B cell (primary cell): ENCODE data around the gene ENTHD1. TPM values are rescaled to one million over a fixed set of nuclear protein-coding genes. Genes with fewer than 3 reads are reported as not detected.

ENCODE experiments used
- ATAC-seq: fragments of 200-7000 bp; cut with Tn5 transposase; one replicate; pipeline ENCODE4 v1.10.0; 2021; ENCODE audit warnings: low read depth, mild to moderate bottlenecking, moderate number of reproducible peaks, moderate library complexity
- CTCF ChIA-PET: fragments of 350-600 bp; sonication (Branson Sonifier 250); formaldehyde crosslinking; loops from one replicate; lab custom pipeline; 2021; ENCODE audit warnings: antibody characterized with exemption, inconsistent platforms; lab: Charles Lee
- POLR2A ChIA-PET: fragments of 350-600 bp; sonication (Branson Sonifier 250); formaldehyde crosslinking; loops from one replicate; lab custom pipeline; 2021; ENCODE audit warnings: antibody characterized with exemption; lab: Charles Lee
- DNase-seq: peaks from one replicate; pipeline ENCODE4 v3.0.0; 2013
- H2AFZ ChIP-seq: 2 replicates; pipeline ENCODE4 v1.6.1; 2012; ENCODE audit warnings: mild to moderate bottlenecking, low read depth, low read length; ENCODE audit not compliant: insufficient read depth, poor library complexity, severe bottlenecking
- H3K27ac ChIP-seq, 2 donors: 1 replicate in 1 of 2; 2 replicates in 1 of 2; pipeline ENCODE4 v1.5.1; 2012 to 2013; ENCODE audit warnings: low read length in 2 of 2, mild to moderate bottlenecking in 2 of 2, moderate library complexity in 1 of 2
- H3K27me3 ChIP-seq, 4 experiments: fragments of 200-600 bp in 1 of 4; sonication (generic) in 1 of 4; replicated peaks in 1 of 4; 1 replicate in 2 of 4; 2 replicates in 2 of 4; pipeline versions ENCODE4 v1.6.1 to v1.7.0; 2013 to 2016; ENCODE audit warnings: low read length in 3 of 4, mild to moderate bottlenecking in 2 of 4, mixed read lengths in 1 of 4, moderate library complexity in 1 of 4; ENCODE audit not compliant: insufficient read depth in 4 of 4, control insufficient read depth in 3 of 4; ENCODE audit errors: control extremely low read depth in 1 of 4
- H3K36me3 ChIP-seq, 2 experiments: replicated peaks in 1 of 2; 1 replicate in 1 of 2; 2 replicates in 1 of 2; pipeline versions ENCODE4 v1.6.1 to v1.7.1; 2013; ENCODE audit warnings: low read length in 1 of 2; ENCODE audit not compliant: insufficient read depth in 2 of 2, control insufficient read depth in 1 of 2; ENCODE audit errors: control extremely low read depth in 1 of 2, extremely low read depth in 1 of 2
- H3K4me1 ChIP-seq, 2 donors: fragments of 200-600 bp in 1 of 2; sonication (generic) in 1 of 2; 1 replicate in 1 of 2; 2 replicates in 1 of 2; pipeline versions ENCODE4 v1.5.1 to v1.6.1; 2013 to 2017; ENCODE audit warnings: low read length in 2 of 2; ENCODE audit not compliant: control insufficient read depth in 2 of 2, insufficient read depth in 2 of 2
- H3K4me2 ChIP-seq: replicated peaks from 2 replicates; pipeline ENCODE3; 2012; ENCODE audit warnings: mild to moderate bottlenecking, low read depth, low read length; ENCODE audit not compliant: poor library complexity, severe bottlenecking
- H3K4me3 ChIP-seq, 5 experiments: fragments of 200-600 bp in 1 of 5; sonication (generic) in 1 of 5; 1 replicate in 3 of 5; 2 replicates in 2 of 5; pipeline versions ENCODE4 v1.5.1 to v1.7.0; 2011 to 2016; ENCODE audit warnings: low read length in 4 of 5, mild to moderate bottlenecking in 4 of 5, low read depth in 2 of 5, control low read depth in 1 of 5, moderate library complexity in 1 of 5; ENCODE audit not compliant: insufficient read depth in 1 of 5; ENCODE audit errors: control extremely low read depth in 1 of 5, extremely low read depth in 1 of 5
- H3K79me2 ChIP-seq: fragments of 200-600 bp; sonication (generic); one replicate; pipeline ENCODE4 v1.6.0; 2016; ENCODE audit warnings: low read length; ENCODE audit not compliant: control insufficient read depth, insufficient read depth
- H3K9ac ChIP-seq: fragments of 200-600 bp; sonication (generic); 2 replicates; pipeline ENCODE4 v1.6.1; 2017; ENCODE audit warnings: mild to moderate bottlenecking, low read length, moderate library complexity
- H3K9me3 ChIP-seq, 3 donors: one replicate each; pipeline versions ENCODE4 v1.6.1 to v1.7.1; 2013; ENCODE audit warnings: low read length in 2 of 3; ENCODE audit not compliant: control insufficient read depth in 2 of 3, insufficient read depth in 1 of 3; ENCODE audit errors: control extremely low read depth in 1 of 3
- H4K20me1 ChIP-seq: 2 replicates; pipeline ENCODE4 v1.6.0; 2012; ENCODE audit warnings: mild to moderate bottlenecking, low read length; ENCODE audit not compliant: insufficient read depth, control insufficient read depth, poor library complexity, severe bottlenecking
- H3K27ac Mint-ChIP-seq: one replicate; pipeline ENCODE4 v1.8.0; 2021; ENCODE audit warnings: mixed read lengths
- H3K27me3 Mint-ChIP-seq: one replicate; pipeline ENCODE4 v1.8.0; 2021; ENCODE audit warnings: mixed read lengths
- H3K4me1 Mint-ChIP-seq: one replicate; pipeline ENCODE4 v1.8.0; 2021; ENCODE audit warnings: mixed read lengths
- H3K4me3 Mint-ChIP-seq: one replicate; pipeline ENCODE4 v1.8.0; 2021; ENCODE audit warnings: mixed read lengths
- H3K9me3 Mint-ChIP-seq: one replicate; pipeline ENCODE4 v1.8.0; 2022; ENCODE audit warnings: mixed read lengths; ENCODE audit not compliant: insufficient read depth
- CTCF ChIP-seq: fragments of 200-600 bp; IDR thresholded peaks from one replicate; pipeline ENCODE4 v1.8.0; 2022; ENCODE audit warnings: antibody characterized with exemption, mild to moderate bottlenecking
- EZH2 ChIP-seq: IDR thresholded peaks from 2 replicates; pipeline ENCODE4 v1.6.1; 2012; ENCODE audit warnings: borderline replicate concordance, low read depth, mild to moderate bottlenecking, moderate library complexity, low read length; ENCODE audit not compliant: insufficient read depth, poor library complexity, severe bottlenecking
- WGBS: methylation state at CpG from one replicate; pipeline ENCODE4 v1.1.5; 2013; ENCODE audit warnings: missing lambda C conversion rate; ENCODE audit not compliant: insufficient coverage; 5-methylcytosine and 5-hydroxymethylcytosine counted together
- intact Hi-C: fragments of 100-400 bp; cut with micrococcal nuclease; formaldehyde crosslinking; loops from one replicate; pipeline ENCODE4 v1.10.0; 2022
- polyA plus RNA-seq: library from polyadenylated mRNA; depleted of rRNA; stranded (reverse); fragments of >200 nt; gene quantifications from 2 replicates; pipeline ENCODE4 v1.2.3, GENCODE V29; 2012
- total RNA-seq, 2 donors: library from RNA; stranded (reverse); fragments of 120-200 nt in 1 of 2; gene quantifications; 1 replicate in 1 of 2; 2 replicates in 1 of 2; pipeline versions ENCODE4 v1.2.3 to v1.2.4, GENCODE V29; 2013 to 2022

ENTHD1 gene
- total and polyA plus RNA-seq, 2 donors (not counting 1 experiment from before 2014, with no cell fraction given) = not detected

GRCh38 chr22:39729141-39729934, 164.2 kb downstream of the ENTHD1 start:
- Mint-ChIP-seq H3K27ac (no peak overlapping the region), H3K4me3 (no peak overlapping the region), H3K9me3 (no peaks in the 10 kb centered on the region), H3K4me1 (no peaks in the 10 kb centered on the region), H3K27me3 (peaks cover 16% of the 10 kb centered on the region)
- Histone ChIP-seq H4K20me1 (no peaks in the 10 kb centered on the region), H3K4me2 (no peak overlapping the region), H2AFZ (no peak overlapping the region), H3K4me1 (no peaks in the 10 kb centered on the region), H3K27ac (no peak overlapping the region), H3K9me3 (peaks cover 0 to 2% (median 0%) of the 10 kb centered on the region in 3 donors), H3K79me2 (no peaks in the 10 kb centered on the region), H3K27me3 (peaks cover 0 to 13% (median 5%) of the 10 kb centered on the region in 4 experiments), H3K36me3 (no peaks in the 10 kb centered on the region), H3K9ac (no peak overlapping the region), H3K4me3 (no peak overlapping the region)
- ChIA-PET CTCF (no interaction called here), POLR2A (no interaction called here)
- ATAC-seq (no peak), DNase-seq (no peak)
- 85% methylated on average over 11 of the region's 13 CpGs for WGBS
- no peak for TF ChIP-seq CTCF
- no peak for TF ChIP-seq EZH2
- intact Hi-C loops = no loop called here

GRCh38 chr22:39728236-39728860, 165.2 kb downstream of the ENTHD1 start:
- H2AFZ ChIP-seq = no peak overlapping the region
- Mint-ChIP-seq H3K27ac (no peak overlapping the region), H3K9me3 (no peaks in the 10 kb centered on the region), H3K4me1 (no peaks in the 10 kb centered on the region), H3K4me3 (no peak overlapping the region), H3K27me3 (peaks cover 16% of the 10 kb centered on the region)
- intact Hi-C loops = no loop called here
- no peak overlapping the region for H3K9ac ChIP-seq
- H3K4me2 ChIP-seq = no peak overlapping the region
- CTCF ChIA-PET = no interaction called here
- peaks cover 0 to 2% (median 0%) of the 10 kb centered on the region in 3 donors for H3K9me3 ChIP-seq
- TF ChIP-seq EZH2 (no peak), CTCF (no peak)
- DNase-seq (no peak), ATAC-seq (no peak)
- no peaks in the 10 kb centered on the region for H3K4me1 ChIP-seq
- no peak overlapping the region for H3K27ac ChIP-seq
- WGBS = 86% methylated on average over 12 of the region's 12 CpGs
- H3K79me2 ChIP-seq = no peaks in the 10 kb centered on the region
- no peak overlapping the region for H3K4me3 ChIP-seq
- no peaks in the 10 kb centered on the region for H3K36me3 ChIP-seq
- H3K27me3 ChIP-seq = peaks cover 0 to 11% (median 5%) of the 10 kb centered on the region in 4 experiments
- no peaks in the 10 kb centered on the region for H4K20me1 ChIP-seq
- POLR2A ChIA-PET = no interaction called here
